K562 (cell line): ENCODE measurements around the gene TMF1. TPM values are rescaled to one million over a fixed set of nuclear protein-coding genes. Genes with fewer than 3 reads are reported as not detected.

ENCODE experiments used
- ATAC-seq: fragments of 200-7000 bp; cut with Tn5 transposase; 3 replicates; pipeline ENCODE4 v1.9.1; 2020; ENCODE audit warnings: moderate library complexity
- BruUV-seq: library from RNA; stranded (reverse); fragments of 400-500 nt; replicated peaks from 2 replicates; lab custom pipeline; 2021; lab: Mats Ljungman, UMichigan
- CTCF ChIA-PET: fragments of 300-600 bp; formaldehyde crosslinking; extraction: SDS; loops from one replicate; lab custom pipeline; 2021; ENCODE audit warnings: low intra/inter-chr PET ratio; lab: Yijun Ruan, JAX
- POLR2A ChIA-PET: fragments of 300-600, 350-650 bp; sonication (Branson Sonifier 250); formaldehyde crosslinking; extraction: SDS; loops from one replicate; lab custom pipeline; 2021; ENCODE audit warnings: antibody characterized with exemption, inconsistent platforms; lab: Yijun Ruan, JAX
- DNase-seq, 4 experiments: peaks; one replicate each; pipeline versions ENCODE4 v3.0.0 to v3.0.0-alpha.2; 2011 to 2018; ENCODE audit warnings: low spot score in 3 of 4, mixed read lengths in 3 of 4; ENCODE audit errors: extremely low read depth in 1 of 4
- FAIRE-seq: peaks from 2 replicates; lab custom pipeline; 2011; peaks lifted over from hg19 to GRCh38; lab: Jason Lieb, UNC
- H2AFZ ChIP-seq: 2 replicates; pipeline ENCODE4 v1.6.0; 2011; ENCODE audit warnings: low read depth, low read length, control low read depth, inconsistent platforms
- H3K27ac ChIP-seq: fragments of 200-600 bp; 3 replicates; pipeline ENCODE4 v1.8.0; 2011; ENCODE audit warnings: low read depth, mild to moderate bottlenecking, control low read depth, inconsistent platforms, low read length, moderate library complexity, mixed read lengths; ENCODE audit errors: extremely low read depth
- H3K27me3 ChIP-seq, 2 experiments: fragments of 300-600 bp in 1 of 2; 2 replicates in 1 of 2; 3 replicates in 1 of 2; pipeline versions ENCODE4 v1.6.0 to v1.8.0; 2011; ENCODE audit warnings: inconsistent platforms in 2 of 2, low read length in 2 of 2, mild to moderate bottlenecking in 1 of 2, mixed read lengths in 1 of 2, moderate library complexity in 1 of 2; ENCODE audit not compliant: control insufficient read depth in 2 of 2, insufficient read depth in 2 of 2
- H3K36me3 ChIP-seq: fragments of 300-600 bp; 3 replicates; pipeline ENCODE4 v1.8.0; 2011; ENCODE audit warnings: mild to moderate bottlenecking, low read length, inconsistent platforms; ENCODE audit not compliant: control insufficient read depth, insufficient read depth
- H3K4me1 ChIP-seq, 2 experiments: fragments of 200-600 bp in 1 of 2; replicated peaks in 1 of 2; 2 replicates in 1 of 2; 3 replicates in 1 of 2; pipeline versions ENCODE4 v1.5.1 to v1.8.0; 2011; ENCODE audit warnings: inconsistent platforms in 2 of 2, low read length in 2 of 2, mild to moderate bottlenecking in 1 of 2, mixed read lengths in 1 of 2, moderate library complexity in 1 of 2; ENCODE audit not compliant: control insufficient read depth in 2 of 2, insufficient read depth in 2 of 2
- H3K4me2 ChIP-seq: 2 replicates; pipeline ENCODE4 v1.6.1; 2011; ENCODE audit warnings: low read length, control low read depth, inconsistent platforms, mixed read lengths; ENCODE audit not compliant: insufficient read depth
- H3K4me3 ChIP-seq: fragments of 200-600 bp; sonication (generic), shearing (Covaris generic); 2 replicates; pipeline ENCODE4 v1.5.1; 2016; ENCODE audit warnings: control low read depth, inconsistent platforms
- H3K79me2 ChIP-seq: fragments of 200-600 bp; 3 replicates; pipeline ENCODE4 v1.8.0; 2011; ENCODE audit warnings: low read length, inconsistent platforms; ENCODE audit not compliant: control insufficient read depth, insufficient read depth
- H3K9ac ChIP-seq, 2 experiments: 2 replicates each; pipeline versions ENCODE4 v1.6.0 to v1.6.1; 2011; ENCODE audit warnings: low read depth in 2 of 2, low read length in 2 of 2, control low read depth in 1 of 2, inconsistent platforms in 1 of 2, mild to moderate bottlenecking in 1 of 2, mixed read lengths in 1 of 2; ENCODE audit not compliant: insufficient read depth in 1 of 2
- H3K9me1 ChIP-seq: one replicate; pipeline ENCODE4 v1.6.0; 2011; ENCODE audit warnings: inconsistent platforms, mild to moderate bottlenecking, low read length, moderate library complexity; ENCODE audit not compliant: control insufficient read depth, insufficient read depth
- H3K9me3 ChIP-seq: replicated peaks from 2 replicates; pipeline ENCODE4 v1.5.1; 2011; ENCODE audit warnings: low read depth, low read length, inconsistent platforms; ENCODE audit not compliant: control insufficient read depth, insufficient read depth
- H4K20me1 ChIP-seq: replicated peaks from 2 replicates; pipeline ENCODE4 v1.6.1; 2011; ENCODE audit warnings: low read length, inconsistent platforms, mixed read lengths; ENCODE audit not compliant: control insufficient read depth, insufficient read depth
- CHD7 ChIP-seq: fragments of 200-600 bp; sonication (generic); IDR thresholded peaks from one replicate; pipeline ENCODE4 v1.6.1; 2012; ENCODE audit warnings: mild to moderate bottlenecking, low read depth, low read length, inconsistent platforms
- HDAC2 ChIP-seq: fragments of 450-650 bp; IDR thresholded peaks from 2 replicates; pipeline ENCODE4 v1.6.1; 2016; ENCODE audit warnings: mild to moderate bottlenecking
- HEY1 ChIP-seq: fragments of 250-450 bp; sonication (Bioruptor Pico); IDR thresholded peaks from 2 replicates; pipeline ENCODE4 v1.5.0; 2020; ENCODE audit warnings: mild to moderate bottlenecking, moderate library complexity, borderline replicate concordance
- PRDM10 ChIP-seq: fragments of 450-650 bp; IDR thresholded peaks from 2 replicates; pipeline ENCODE4 v1.6.1; 2018; ENCODE audit not compliant: partially characterized antibody
- WGBS: fragments of 100-300 bp; shearing (Covaris generic); methylation state at CpG from one replicate; pipeline ENCODE4 v1.1.6; 2016; ENCODE audit warnings: low coverage, mixed read lengths; ENCODE audit not compliant: insufficient coverage; ENCODE audit errors: missing lambda C conversion rate; 5-methylcytosine and 5-hydroxymethylcytosine counted together
- in situ Hi-C: fragments of 300-500 bp; cut with MboI; formaldehyde crosslinking; loops from 4 replicates; pipeline ENCODE4 v1.15.0; 2018; ENCODE audit warnings: inconsistent platforms, mixed read lengths
- intact Hi-C: fragments of 100-400 bp; cut with micrococcal nuclease; formaldehyde crosslinking; loops from 2 replicates; pipeline ENCODE4 v1.14.2; 2022
- polyA plus RNA-seq, 8 experiments: library from polyadenylated mRNA; depleted of rRNA in 4 of 8; stranded (reverse) in 5 of 8; unstranded in 3 of 8; fragments of >200 nt; fragmentation: Nextera tagmentation in 2 of 8; fragmentation: Illumina TruSeq in 1 of 8; extraction: Ambion mirVana in 2 of 8; extraction: Trizol in 1 of 8; gene quantifications; 2 replicates each; pipeline versions ENCODE4 v1.2.1 to v1.2.3, GENCODE V29; 2011 to 2014; ENCODE audit warnings: inconsistent platforms in 1 of 8, missing spikeins in 1 of 8
- total RNA-seq, 7 experiments: library from RNA; depleted of rRNA in 6 of 7; stranded (reverse); fragments of >200 nt in 6 of 7; fragmentation: Illumina TruSeq in 2 of 7; extraction: Trizol in 2 of 7; gene quantifications; 2 replicates each; pipeline versions ENCODE4 v1.2.1 to v1.2.3, GENCODE V29; 2011 to 2021; ENCODE audit warnings: low replicate concordance in 1 of 7

Gene TMF1
- total and polyA plus RNA-seq, 9 of the 15 experiments (the other 6 are each of a cell fraction or from before 2014, with no cell fraction given) = 3.1 to 13.9 (median 10.3) TPM

GRCh38 chr3:69005791-69006482, 46.2 kb downstream of the TMF1 start:
- 94% methylated on average over 4 of the region's 5 CpGs for WGBS
- H2AFZ ChIP-seq = no peak overlapping the region
- intact Hi-C loops = no loop called here
- no peaks in the 10 kb centered on the region for H4K20me1 ChIP-seq
- no peak for FAIRE-seq
- H3K36me3 ChIP-seq = peaks cover 69% of the 10 kb centered on the region; the same call in 2 of the 3 replicates
- in situ Hi-C loops = no loop called here
- H3K9me1 ChIP-seq = no peaks in the 10 kb centered on the region
- no peaks in the 10 kb centered on the region for H3K79me2 ChIP-seq
- no peak overlapping the region for H3K4me2 ChIP-seq
- no peaks in the 10 kb centered on the region for H3K9me3 ChIP-seq
- ChIA-PET POLR2A (interaction anchor here (1.5 to 2.4 kb wide), 2 partner anchors 9 to 43 kb away, joined by 3 to 6 read pairs; no protein-coding TSS in a partner anchor), CTCF (no interaction called here)
- no peak overlapping the region for H3K27ac ChIP-seq
- H3K9ac ChIP-seq = no peak overlapping the region
- no peak for ATAC-seq
- no peaks in the 10 kb centered on the region for H3K27me3 ChIP-seq
- no peaks in the 10 kb centered on the region for H3K4me1 ChIP-seq
- DNase-seq = no peak
- H3K4me3 ChIP-seq = no peak overlapping the region
- BruUV-seq = no TSS peak
- no peak for TF ChIP-seq HEY1 (CRISPR knock-in tag)
- TF ChIP-seq CHD7 = no peak
- TF ChIP-seq PRDM10 = no peak
- no peak for TF ChIP-seq HDAC2
